ENCODE results near the gene PTPRQ. TPM values are rescaled to one million over a fixed set of nuclear protein-coding genes. Genes with fewer than 3 reads are reported as not detected.

Gene PTPRQ
- total RNA-seq, 1 experiment from 2014 or later: not detected

DNA sequence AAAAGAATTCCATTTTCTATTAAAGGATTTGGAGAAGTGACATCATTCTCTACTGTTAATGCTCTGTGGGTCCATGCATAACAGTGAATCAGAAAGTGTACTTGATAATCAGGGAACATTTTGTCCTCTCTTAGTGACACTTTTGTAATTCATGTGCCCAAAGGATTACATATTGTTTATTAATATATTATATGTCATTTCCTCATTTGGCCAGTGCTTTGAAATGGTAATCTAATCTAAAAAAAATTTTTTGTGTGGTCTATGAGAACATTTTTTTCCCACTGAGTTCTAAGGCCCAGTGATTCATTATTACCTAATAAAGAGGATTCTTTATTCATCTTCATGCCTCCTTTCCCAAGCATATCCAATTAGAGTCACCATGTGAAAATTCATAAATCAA is 183.7 kb downstream of the PTPRQ start:
- no peak overlapping the region for H3K27ac Mint-ChIP-seq (ENCODE audit: unreplicated experiment)
- H3K27me3 Mint-ChIP-seq (ENCODE audit: unreplicated experiment): no peaks in the 10 kb centered on the region
- TF ChIP-seq, protein P1, sequence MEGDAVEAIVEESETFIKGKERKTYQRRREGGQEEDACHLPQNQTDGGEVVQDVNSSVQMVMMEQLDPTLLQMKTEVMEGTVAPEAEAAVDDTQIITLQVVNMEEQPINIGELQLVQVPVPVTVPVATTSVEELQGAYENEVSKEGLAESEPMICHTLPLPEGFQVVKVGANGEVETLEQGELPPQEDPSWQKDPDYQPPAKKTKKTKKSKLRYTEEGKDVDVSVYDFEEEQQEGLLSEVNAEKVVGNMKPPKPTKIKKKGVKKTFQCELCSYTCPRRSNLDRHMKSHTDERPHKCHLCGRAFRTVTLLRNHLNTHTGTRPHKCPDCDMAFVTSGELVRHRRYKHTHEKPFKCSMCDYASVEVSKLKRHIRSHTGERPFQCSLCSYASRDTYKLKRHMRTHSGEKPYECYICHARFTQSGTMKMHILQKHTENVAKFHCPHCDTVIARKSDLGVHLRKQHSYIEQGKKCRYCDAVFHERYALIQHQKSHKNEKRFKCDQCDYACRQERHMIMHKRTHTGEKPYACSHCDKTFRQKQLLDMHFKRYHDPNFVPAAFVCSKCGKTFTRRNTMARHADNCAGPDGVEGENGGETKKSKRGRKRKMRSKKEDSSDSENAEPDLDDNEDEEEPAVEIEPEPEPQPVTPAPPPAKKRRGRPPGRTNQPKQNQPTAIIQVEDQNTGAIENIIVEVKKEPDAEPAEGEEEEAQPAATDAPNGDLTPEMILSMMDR (IDR thresholded peaks at IDR 0.05; ENCODE audit: unreplicated experiment): no peak
- DNase-seq: no peak
- CTCF ChIA-PET: no interaction called here
- no peak overlapping the region for H3K4me3 Mint-ChIP-seq (ENCODE audit: low read depth, unreplicated experiment)
- no peaks in the 10 kb centered on the region for H3K4me1 Mint-ChIP-seq (ENCODE audit: low read depth, unreplicated experiment)
- no TSS peak for BruUV-seq (replicated peaks)
- no peaks in the 10 kb centered on the region for H3K36me3 Mint-ChIP-seq (ENCODE audit: insufficient read depth, unreplicated experiment)
- no peaks in the 10 kb centered on the region for H3K9me3 Mint-ChIP-seq (ENCODE audit: low read depth, unreplicated experiment)
- intact Hi-C loops (cut with micrococcal nuclease; ENCODE audit: unreplicated experiment): no loop called here

DNA sequence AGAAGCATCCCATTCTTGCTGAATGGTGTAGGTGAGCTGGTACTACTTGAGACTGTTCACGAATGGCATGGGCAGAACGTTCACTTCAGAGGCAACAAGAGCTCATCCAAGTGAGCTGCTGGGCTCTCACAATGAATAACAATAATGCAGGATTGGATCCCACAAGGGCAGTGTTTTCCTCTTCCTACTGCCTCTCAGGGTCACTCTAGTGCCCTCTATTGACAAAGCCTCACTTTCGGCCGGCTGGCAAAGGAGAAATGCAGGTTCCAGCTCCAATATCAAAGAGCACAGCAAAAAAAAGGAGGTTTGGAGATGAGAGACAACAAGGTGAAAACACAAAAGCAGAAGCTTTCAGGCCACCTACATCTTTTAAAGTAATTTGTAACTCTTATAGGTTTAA is 188.8 kb downstream of the PTPRQ start:
- Mint-ChIP-seq H3K9me3 (ENCODE audit: low read depth, unreplicated experiment) (no peaks in the 10 kb centered on the region), H3K4me1 (ENCODE audit: low read depth, unreplicated experiment) (no peaks in the 10 kb centered on the region), H3K27me3 (ENCODE audit: unreplicated experiment) (no peaks in the 10 kb centered on the region), H3K27ac (ENCODE audit: unreplicated experiment) (no peak overlapping the region), H3K36me3 (ENCODE audit: insufficient read depth, unreplicated experiment) (no peaks in the 10 kb centered on the region), H3K4me3 (ENCODE audit: low read depth, unreplicated experiment) (no peak overlapping the region)
- peak; percentile 34 for DNase-seq
- BruUV-seq (replicated peaks): no TSS peak
- CTCF ChIA-PET: interaction anchor here (1.1 kb wide), 1 partner anchor 160 kb away, joined by 4 read pairs; no protein-coding TSS in a partner anchor
- intact Hi-C loops (cut with micrococcal nuclease; ENCODE audit: unreplicated experiment): no loop called here
- TF ChIP-seq, protein P1 (IDR thresholded peaks at IDR 0.05; ENCODE audit: unreplicated experiment): no peak

DNA sequence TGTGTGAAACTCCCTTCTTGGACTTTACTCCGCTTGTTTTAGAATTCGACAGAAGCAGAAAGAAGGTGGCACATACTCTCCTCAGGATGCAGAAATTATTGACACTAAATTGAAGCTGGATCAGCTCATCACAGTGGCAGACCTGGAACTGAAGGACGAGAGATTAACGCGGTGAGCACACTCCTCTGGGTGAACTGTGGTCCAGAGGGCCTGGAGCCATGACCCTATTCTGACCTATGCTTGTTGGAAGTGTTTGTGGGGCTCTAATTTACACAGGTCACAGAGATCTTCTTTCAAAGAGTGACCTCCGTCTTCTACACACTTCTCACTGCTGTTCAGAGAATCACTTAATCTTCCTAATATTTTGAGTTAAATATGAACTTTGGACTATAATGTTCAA is 190.9 kb downstream of the PTPRQ start:
- no peaks in the 10 kb centered on the region for H3K4me1 Mint-ChIP-seq (ENCODE audit: low read depth, unreplicated experiment)
- no peak overlapping the region for H3K27ac Mint-ChIP-seq (ENCODE audit: unreplicated experiment)
- H3K36me3 Mint-ChIP-seq (ENCODE audit: insufficient read depth, unreplicated experiment): no peaks in the 10 kb centered on the region
- CTCF ChIA-PET: no interaction called here
- no peak for DNase-seq
- no peak overlapping the region for H3K4me3 Mint-ChIP-seq (ENCODE audit: low read depth, unreplicated experiment)
- no TSS peak for BruUV-seq (replicated peaks)
- TF ChIP-seq, protein P1 (IDR thresholded peaks at IDR 0.05; ENCODE audit: unreplicated experiment): no peak
- H3K9me3 Mint-ChIP-seq (ENCODE audit: low read depth, unreplicated experiment): no peaks in the 10 kb centered on the region
- H3K27me3 Mint-ChIP-seq (ENCODE audit: unreplicated experiment): no peaks in the 10 kb centered on the region
- intact Hi-C loops (cut with micrococcal nuclease; ENCODE audit: unreplicated experiment): no loop called here

DNA sequence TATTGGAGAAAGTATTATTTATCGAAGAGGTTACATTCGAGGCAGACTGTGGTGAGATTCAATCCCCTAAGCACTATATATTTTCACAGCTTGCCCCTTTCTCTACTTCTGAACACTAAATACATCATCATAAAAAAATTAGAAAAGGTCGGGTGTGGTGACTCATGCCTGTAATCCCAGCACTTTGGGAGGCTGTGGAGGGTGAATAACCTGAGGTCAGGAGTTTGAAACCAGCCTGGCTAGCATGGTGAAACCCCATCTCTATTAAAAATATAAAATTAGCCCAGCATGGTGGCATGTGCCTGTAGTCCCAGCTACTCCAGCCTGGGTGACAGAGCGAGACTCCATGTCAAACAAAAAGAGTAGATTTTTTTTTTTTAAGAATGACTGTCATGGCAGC is 192.8 kb downstream of the PTPRQ start:
- Mint-ChIP-seq H3K4me3 (ENCODE audit: low read depth, unreplicated experiment) (no peak overlapping the region), H3K4me1 (ENCODE audit: low read depth, unreplicated experiment) (no peaks in the 10 kb centered on the region), H3K9me3 (ENCODE audit: low read depth, unreplicated experiment) (no peaks in the 10 kb centered on the region), H3K36me3 (ENCODE audit: insufficient read depth, unreplicated experiment) (no peaks in the 10 kb centered on the region), H3K27me3 (ENCODE audit: unreplicated experiment) (no peaks in the 10 kb centered on the region), H3K27ac (ENCODE audit: unreplicated experiment) (no peak overlapping the region)
- CTCF ChIA-PET: no interaction called here
- BruUV-seq (replicated peaks): no TSS peak
- intact Hi-C loops (cut with micrococcal nuclease; ENCODE audit: unreplicated experiment): no loop called here
- DNase-seq: no peak
- TF ChIP-seq, protein P1 (IDR thresholded peaks at IDR 0.05; ENCODE audit: unreplicated experiment): no peak
